K562 (cell line): Measurements from ENCODE around the gene MAZ. TPM values are rescaled to one million over a fixed set of nuclear protein-coding genes. Genes with fewer than 3 reads are reported as not detected.

Experiments used
- EHMT2 ChIP-seq: fragments of 450-650 bp; IDR thresholded peaks from 2 replicates; pipeline ENCODE4 v1.6.1; 2018; ENCODE audit warnings: antibody characterized with exemption
- MEIS2 ChIP-seq: fragments of 450-650 bp; IDR thresholded peaks from 2 replicates; pipeline ENCODE4 v1.6.1; 2014; ENCODE audit warnings: mild to moderate bottlenecking; ENCODE audit not compliant: partially characterized antibody
- NFYB ChIP-seq: IDR thresholded peaks from 2 replicates; pipeline ENCODE4 v1.6.1; 2011; ENCODE audit warnings: mild to moderate bottlenecking, moderate library complexity; ENCODE audit not compliant: insufficient read length; ENCODE audit errors: extremely low read depth
- PHTF2 ChIP-seq: fragments of 250-450 bp; sonication (Bioruptor Pico); IDR thresholded peaks from 2 replicates; pipeline ENCODE4 v1.5.0; 2021; ENCODE audit warnings: mild to moderate bottlenecking
- RHOXF2B ChIP-seq: fragments of 250-450 bp; sonication (Bioruptor Pico); conservative IDR thresholded peaks from 2 replicates; pipeline ENCODE4 v1.5.1; 2021
- SOX6 ChIP-seq: fragments of 450-650 bp; IDR thresholded peaks from 2 replicates; pipeline ENCODE4 v1.6.1; 2014; ENCODE audit warnings: mild to moderate bottlenecking
- SRSF9 ChIP-seq: fragments of 200-400 bp; formaldehyde crosslinking; IDR thresholded peaks from 2 replicates; pipeline ENCODE4 v1.6.1; 2017; ENCODE audit warnings: low read depth, low read length, borderline replicate concordance
- TAF9B ChIP-seq: fragments of 450-650 bp; IDR thresholded peaks from 2 replicates; pipeline ENCODE4 v1.6.1; 2018; ENCODE audit warnings: mild to moderate bottlenecking; ENCODE audit not compliant: partially characterized antibody
- ZFP1 ChIP-seq: fragments of 450-650 bp; formaldehyde crosslinking; IDR thresholded peaks from 2 replicates; pipeline ENCODE4 v1.4.0; 2020; ENCODE audit warnings: mild to moderate bottlenecking, mixed read lengths
- ZFP30 ChIP-seq: fragments of 250-450 bp; sonication (Bioruptor Pico); IDR thresholded peaks from 2 replicates; pipeline ENCODE4 v1.8.0; 2022; ENCODE audit warnings: moderate library complexity, mild to moderate bottlenecking, inconsistent platforms, borderline replicate concordance
- ZNF133 ChIP-seq: fragments of 250-450 bp; sonication (Bioruptor Pico); IDR thresholded peaks from 2 replicates; pipeline ENCODE4 v1.4.0; 2020; ENCODE audit warnings: mild to moderate bottlenecking
- ZNF239 ChIP-seq: fragments of 250-450 bp; sonication (Bioruptor Pico); IDR thresholded peaks from 2 replicates; pipeline ENCODE4 v1.4.0; 2020; ENCODE audit warnings: mild to moderate bottlenecking
- ZNF41 ChIP-seq: fragments of 250-450 bp; sonication (Bioruptor Pico); conservative IDR thresholded peaks from 2 replicates; pipeline ENCODE4 v1.4.0; 2020; ENCODE audit warnings: mild to moderate bottlenecking
- ZNF561 ChIP-seq: fragments of 450-650 bp; formaldehyde crosslinking; conservative IDR thresholded peaks from 2 replicates; pipeline ENCODE4 v1.4.0; 2020; ENCODE audit warnings: mild to moderate bottlenecking, moderate library complexity
- ZSCAN29 ChIP-seq: fragments of 450-650 bp; IDR thresholded peaks from 2 replicates; pipeline ENCODE4 v1.6.1; 2017
- polyA plus RNA-seq, 8 experiments: library from polyadenylated mRNA; depleted of rRNA in 4 of 8; stranded (reverse) in 5 of 8; unstranded in 3 of 8; fragments of >200 nt; fragmentation: Nextera tagmentation in 2 of 8; fragmentation: Illumina TruSeq in 1 of 8; extraction: Ambion mirVana in 2 of 8; extraction: Trizol in 1 of 8; gene quantifications; 2 replicates each; pipeline versions ENCODE4 v1.2.1 to v1.2.3, GENCODE V29; 2011 to 2014; ENCODE audit warnings: inconsistent platforms in 1 of 8, missing spikeins in 1 of 8
- total RNA-seq, 7 experiments: library from RNA; depleted of rRNA in 6 of 7; stranded (reverse); fragments of >200 nt in 6 of 7; fragmentation: Illumina TruSeq in 2 of 7; extraction: Trizol in 2 of 7; gene quantifications; 2 replicates each; pipeline versions ENCODE4 v1.2.1 to v1.2.3, GENCODE V29; 2011 to 2021; ENCODE audit warnings: low replicate concordance in 1 of 7
- TF ChIP-seq, protein P1 (sequence below), 2 experiments: fragments of 450-650 bp in 1 of 2; sonication (generic) in 1 of 2; formaldehyde crosslinking in 1 of 2; IDR thresholded peaks in 1 of 2; conservative IDR thresholded peaks in 1 of 2; 2 replicates each; pipeline versions ENCODE4 v1.6.1 to v1.8.1; 2016 to 2023; ENCODE audit warnings: mild to moderate bottlenecking in 2 of 2, moderate library complexity in 2 of 2, inconsistent platforms in 1 of 2, missing genetic modification reagents in 1 of 2
- TF ChIP-seq, protein P2 (sequence below): sonication (generic); formaldehyde crosslinking; IDR thresholded peaks from 2 replicates; pipeline ENCODE4 v1.8.0; 2023; ENCODE audit warnings: mild to moderate bottlenecking, missing genetic modification reagents
- TF ChIP-seq, protein P3 (sequence below): fragments of 250-450 bp; sonication (Bioruptor Pico); IDR thresholded peaks from 2 replicates; pipeline ENCODE4 v1.5.0; 2021
- TF ChIP-seq, protein P4 (sequence below), 2 experiments: IDR thresholded peaks; 2 replicates each; pipeline ENCODE4 v1.6.1; 2011; ENCODE audit warnings: borderline replicate concordance in 1 of 2, control low read depth in 1 of 2, low read depth in 1 of 2, low read length in 1 of 2, mild to moderate bottlenecking in 1 of 2, mixed read lengths in 1 of 2, moderate library complexity in 1 of 2; ENCODE audit not compliant: insufficient read depth in 1 of 2, insufficient read length in 1 of 2, poor library complexity in 1 of 2, severe bottlenecking in 1 of 2; ENCODE audit errors: extremely low read depth in 1 of 2
- TF ChIP-seq, protein P5 (sequence below), 2 experiments: fragments of 450-650 bp; conservative IDR thresholded peaks; 2 replicates each; pipeline ENCODE4 v1.6.1; 2017; ENCODE audit warnings: mild to moderate bottlenecking in 2 of 2, moderate library complexity in 2 of 2
- TF ChIP-seq, protein P6 (sequence below): IDR thresholded peaks from 2 replicates; pipeline ENCODE4 v1.6.1; 2014; ENCODE audit warnings: antibody characterized with exemption

The MAZ gene
- total and polyA plus RNA-seq, 9 of the 15 experiments (the other 6 are each of a cell fraction or from before 2014, with no cell fraction given), result 45.4 to 532 (median 250) TPM

DNA sequence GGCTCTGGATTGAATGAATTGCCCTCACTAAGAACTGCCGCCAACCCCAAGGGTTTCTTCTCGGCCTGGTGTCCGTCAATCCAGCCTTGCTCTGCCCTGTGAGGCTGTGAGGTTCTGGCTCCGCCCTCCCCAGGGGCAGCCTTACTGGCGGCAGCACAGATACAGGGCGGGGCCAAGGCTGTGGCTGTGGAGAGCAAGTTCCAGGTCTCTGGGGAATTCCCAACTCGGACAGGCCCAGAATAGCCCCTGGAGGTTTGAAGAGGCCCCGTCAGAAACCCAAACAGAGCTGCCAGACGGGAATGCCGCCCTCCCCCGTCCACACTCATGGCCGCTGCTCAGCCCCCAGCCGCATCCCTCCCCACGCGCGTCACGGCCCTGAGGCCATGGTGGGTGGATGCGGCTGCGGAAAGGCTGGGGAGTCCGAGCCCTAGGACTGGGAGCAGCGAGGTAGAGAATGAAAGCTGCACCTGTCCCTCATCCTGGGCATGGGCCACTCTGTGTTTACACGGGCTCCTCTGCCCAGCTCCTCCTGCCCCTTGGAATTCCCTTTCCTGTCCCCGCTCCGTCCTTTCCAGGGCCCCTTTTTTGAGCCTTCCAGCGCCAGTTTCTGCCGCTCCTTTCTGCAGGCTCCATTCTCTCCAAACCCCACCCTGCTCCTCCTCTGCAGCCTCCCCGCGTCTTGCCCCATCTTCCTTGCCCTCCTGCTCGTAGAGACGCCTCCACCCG lies 5.0 kb downstream of the MAZ start (continued):
- TF ChIP-seq, protein P1, sequence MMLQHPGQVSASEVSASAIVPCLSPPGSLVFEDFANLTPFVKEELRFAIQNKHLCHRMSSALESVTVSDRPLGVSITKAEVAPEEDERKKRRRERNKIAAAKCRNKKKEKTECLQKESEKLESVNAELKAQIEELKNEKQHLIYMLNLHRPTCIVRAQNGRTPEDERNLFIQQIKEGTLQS (IDR thresholded peaks at IDR 0.05), result no peak
- TF ChIP-seq, protein P1 (CRISPR knock-in tag; conservative IDR thresholded peaks at IDR 0.05), result no peak
- TF ChIP-seq, protein P2, sequence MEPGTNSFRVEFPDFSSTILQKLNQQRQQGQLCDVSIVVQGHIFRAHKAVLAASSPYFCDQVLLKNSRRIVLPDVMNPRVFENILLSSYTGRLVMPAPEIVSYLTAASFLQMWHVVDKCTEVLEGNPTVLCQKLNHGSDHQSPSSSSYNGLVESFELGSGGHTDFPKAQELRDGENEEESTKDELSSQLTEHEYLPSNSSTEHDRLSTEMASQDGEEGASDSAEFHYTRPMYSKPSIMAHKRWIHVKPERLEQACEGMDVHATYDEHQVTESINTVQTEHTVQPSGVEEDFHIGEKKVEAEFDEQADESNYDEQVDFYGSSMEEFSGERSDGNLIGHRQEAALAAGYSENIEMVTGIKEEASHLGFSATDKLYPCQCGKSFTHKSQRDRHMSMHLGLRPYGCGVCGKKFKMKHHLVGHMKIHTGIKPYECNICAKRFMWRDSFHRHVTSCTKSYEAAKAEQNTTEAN (CRISPR knock-in tag), result no peak
- TF ChIP-seq SRSF9 (no peak), TAF9B (no peak), ZFP30 (CRISPR knock-in tag) (no peak), ZNF41 (CRISPR knock-in tag) (no peak), NFYB (peak; percentile 27), MEIS2 (peak; percentile 8), ZNF561 (CRISPR knock-in tag) (no peak), ZNF133 (CRISPR knock-in tag) (no peak), SOX6 (no peak), EHMT2 (no peak), RHOXF2B (CRISPR knock-in tag) (peak; percentile 91), ZNF239 (no peak), PHTF2 (CRISPR knock-in tag) (no peak), ZFP1 (CRISPR knock-in tag) (no peak), ZSCAN29 (no peak)
- TF ChIP-seq, protein P3, sequence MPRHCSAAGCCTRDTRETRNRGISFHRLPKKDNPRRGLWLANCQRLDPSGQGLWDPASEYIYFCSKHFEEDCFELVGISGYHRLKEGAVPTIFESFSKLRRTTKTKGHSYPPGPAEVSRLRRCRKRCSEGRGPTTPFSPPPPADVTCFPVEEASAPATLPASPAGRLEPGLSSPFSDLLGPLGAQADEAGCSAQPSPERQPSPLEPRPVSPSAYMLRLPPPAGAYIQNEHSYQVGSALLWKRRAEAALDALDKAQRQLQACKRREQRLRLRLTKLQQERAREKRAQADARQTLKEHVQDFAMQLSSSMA (CRISPR knock-in tag), result peak; percentile 88
- TF ChIP-seq, protein P4, sequence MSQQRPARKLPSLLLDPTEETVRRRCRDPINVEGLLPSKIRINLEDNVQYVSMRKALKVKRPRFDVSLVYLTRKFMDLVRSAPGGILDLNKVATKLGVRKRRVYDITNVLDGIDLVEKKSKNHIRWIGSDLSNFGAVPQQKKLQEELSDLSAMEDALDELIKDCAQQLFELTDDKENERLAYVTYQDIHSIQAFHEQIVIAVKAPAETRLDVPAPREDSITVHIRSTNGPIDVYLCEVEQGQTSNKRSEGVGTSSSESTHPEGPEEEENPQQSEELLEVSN (IDR thresholded peaks at IDR 0.05; ENCODE audit: borderline replicate concordance in 1 of 2, extremely low read depth in 1 of 2, insufficient read depth in 1 of 2, insufficient read length in 1 of 2, low read depth in 1 of 2, low read length in 1 of 2, poor library complexity in 1 of 2, severe bottlenecking in 1 of 2), result no peak
- TF ChIP-seq, protein P5, sequence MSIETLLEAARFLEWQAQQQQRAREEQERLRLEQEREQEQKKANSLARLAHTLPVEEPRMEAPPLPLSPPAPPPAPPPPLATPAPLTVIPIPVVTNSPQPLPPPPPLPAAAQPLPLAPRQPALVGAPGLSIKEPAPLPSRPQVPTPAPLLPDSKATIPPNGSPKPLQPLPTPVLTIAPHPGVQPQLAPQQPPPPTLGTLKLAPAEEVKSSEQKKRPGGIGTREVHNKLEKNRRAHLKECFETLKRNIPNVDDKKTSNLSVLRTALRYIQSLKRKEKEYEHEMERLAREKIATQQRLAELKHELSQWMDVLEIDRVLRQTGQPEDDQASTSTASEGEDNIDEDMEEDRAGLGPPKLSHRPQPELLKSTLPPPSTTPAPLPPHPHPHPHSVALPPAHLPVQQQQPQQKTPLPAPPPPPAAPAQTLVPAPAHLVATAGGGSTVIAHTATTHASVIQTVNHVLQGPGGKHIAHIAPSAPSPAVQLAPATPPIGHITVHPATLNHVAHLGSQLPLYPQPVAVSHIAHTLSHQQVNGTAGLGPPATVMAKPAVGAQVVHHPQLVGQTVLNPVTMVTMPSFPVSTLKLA (conservative IDR thresholded peaks at IDR 0.05), result no peak; a peak in 1 of 4 replicates
- TF ChIP-seq, protein P6, sequence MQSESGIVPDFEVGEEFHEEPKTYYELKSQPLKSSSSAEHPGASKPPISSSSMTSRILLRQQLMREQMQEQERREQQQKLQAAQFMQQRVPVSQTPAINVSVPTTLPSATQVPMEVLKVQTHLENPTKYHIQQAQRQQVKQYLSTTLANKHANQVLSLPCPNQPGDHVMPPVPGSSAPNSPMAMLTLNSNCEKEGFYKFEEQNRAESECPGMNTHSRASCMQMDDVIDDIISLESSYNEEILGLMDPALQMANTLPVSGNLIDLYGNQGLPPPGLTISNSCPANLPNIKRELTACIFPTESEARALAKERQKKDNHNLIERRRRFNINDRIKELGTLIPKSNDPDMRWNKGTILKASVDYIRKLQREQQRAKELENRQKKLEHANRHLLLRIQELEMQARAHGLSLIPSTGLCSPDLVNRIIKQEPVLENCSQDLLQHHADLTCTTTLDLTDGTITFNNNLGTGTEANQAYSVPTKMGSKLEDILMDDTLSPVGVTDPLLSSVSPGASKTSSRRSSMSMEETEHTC, result peak; percentile 41; the same call in 1 of the 2 replicates
